HG03342 (cell line): Measurements from ENCODE around the gene GAREM2.

Experiments used
- ATAC-seq: cut with Tn5 transposase; IDR thresholded peaks from one replicate; pipeline ENCODE4 v1.9.1; 2021; ENCODE audit warnings: mild to moderate bottlenecking, moderate library complexity; ENCODE audit not compliant: unreplicated experiment

GAREM2 gene

GRCh38 chr2:26185954-26186770 is 13.3 kb downstream of the GAREM2 start:
- ATAC-seq = no peak

GRCh38 chr2:26187114-26187513 is 14.2 kb downstream of the GAREM2 start:
- ATAC-seq = no peak

- ATAC-seq = no peak
Observed at GRCh38 chr2:26187537-26188104, 14.7 kb downstream of the GAREM2 start.

- no peak for ATAC-seq
Observed at GRCh38 chr2:26189123-26189522, 16.2 kb downstream of the GAREM2 start.

- no peak for ATAC-seq
Observed at GRCh38 chr2:26189751-26190150, 16.9 kb downstream of the GAREM2 start.

GRCh38 chr2:26190369-26190768 is 17.5 kb downstream of the GAREM2 start:
- no peak for ATAC-seq

- ATAC-seq = no peak
Observed at GRCh38 chr2:26191316-26192159, 18.6 kb downstream of the GAREM2 start.

- no peak for ATAC-seq
Observed at GRCh38 chr2:26193578-26194231, 20.8 kb downstream of the GAREM2 start.

- no peak for ATAC-seq
Observed at GRCh38 chr2:26195040-26195984, 22.4 kb downstream of the GAREM2 start.

GRCh38 chr2:26196683-26197418 is 24.0 kb downstream of the GAREM2 start:
- peak; percentile 69 for ATAC-seq

GRCh38 chr2:26197516-26197915 is 24.6 kb downstream of the GAREM2 start:
- ATAC-seq = no peak

- ATAC-seq = no peak
Observed at GRCh38 chr2:26202981-26203490, 30.1 kb downstream of the GAREM2 start.

GRCh38 chr2:26203906-26204305 is 31.0 kb downstream of the GAREM2 start:
- ATAC-seq = no peak

- no peak for ATAC-seq
Observed at GRCh38 chr2:26212011-26212410, 39.1 kb downstream of the GAREM2 start.

GRCh38 chr2:26214759-26215158 is 41.9 kb downstream of the GAREM2 start:
- no peak for ATAC-seq

- ATAC-seq = no peak
Observed at GRCh38 chr2:26215833-26216232, 42.9 kb downstream of the GAREM2 start.

- no peak for ATAC-seq
Observed at GRCh38 chr2:26216587-26216986, 43.7 kb downstream of the GAREM2 start.

GRCh38 chr2:26217720-26218119 is 44.8 kb downstream of the GAREM2 start:
- ATAC-seq = no peak

GRCh38 chr2:26223018-26223417 is 50.1 kb downstream of the GAREM2 start:
- ATAC-seq = no peak
